RWPE1 (cell line): ENCODE measurements around the gene SPATA20.
A peak's percentile ranks its signal among the peaks of the same experiment; 100 is the strongest.

Experiments
- CTCF ChIA-PET: fragments of 350-600 bp; sonication (Branson Sonifier 250); formaldehyde crosslinking; extraction: SDS; loops from one replicate; lab custom pipeline; 2021; lab: Yijun Ruan, JAX
- POLR2A ChIA-PET: fragments of 400-600 bp; formaldehyde crosslinking; extraction: SDS; loops from one replicate; lab custom pipeline; 2020; ENCODE audit warnings: antibody characterized with exemption; ENCODE audit not compliant: low non-redundant PET; lab: Yijun Ruan, JAX
- DNase-seq: peaks from one replicate; pipeline ENCODE4 v3.0.0; 2012; ENCODE audit warnings: low spot score
- H3K27ac ChIP-seq: fragments of 450-650 bp; 2 replicates; pipeline ENCODE4 v1.5.1; 2017
- TF ChIP-seq, protein P1 (sequence below): fragments of 450-650 bp; conservative IDR thresholded peaks from 2 replicates; pipeline ENCODE4 v1.5.1; 2017; ENCODE audit warnings: low read depth, mild to moderate bottlenecking

Gene SPATA20

GRCh38 chr17:50524838-50525237 is 22.1 kb upstream of the SPATA20 start:
- no peak overlapping the region for H3K27ac ChIP-seq
- no peak for DNase-seq
- ChIA-PET CTCF (no interaction called here), POLR2A (no interaction called here)
- TF ChIP-seq, protein P1, sequence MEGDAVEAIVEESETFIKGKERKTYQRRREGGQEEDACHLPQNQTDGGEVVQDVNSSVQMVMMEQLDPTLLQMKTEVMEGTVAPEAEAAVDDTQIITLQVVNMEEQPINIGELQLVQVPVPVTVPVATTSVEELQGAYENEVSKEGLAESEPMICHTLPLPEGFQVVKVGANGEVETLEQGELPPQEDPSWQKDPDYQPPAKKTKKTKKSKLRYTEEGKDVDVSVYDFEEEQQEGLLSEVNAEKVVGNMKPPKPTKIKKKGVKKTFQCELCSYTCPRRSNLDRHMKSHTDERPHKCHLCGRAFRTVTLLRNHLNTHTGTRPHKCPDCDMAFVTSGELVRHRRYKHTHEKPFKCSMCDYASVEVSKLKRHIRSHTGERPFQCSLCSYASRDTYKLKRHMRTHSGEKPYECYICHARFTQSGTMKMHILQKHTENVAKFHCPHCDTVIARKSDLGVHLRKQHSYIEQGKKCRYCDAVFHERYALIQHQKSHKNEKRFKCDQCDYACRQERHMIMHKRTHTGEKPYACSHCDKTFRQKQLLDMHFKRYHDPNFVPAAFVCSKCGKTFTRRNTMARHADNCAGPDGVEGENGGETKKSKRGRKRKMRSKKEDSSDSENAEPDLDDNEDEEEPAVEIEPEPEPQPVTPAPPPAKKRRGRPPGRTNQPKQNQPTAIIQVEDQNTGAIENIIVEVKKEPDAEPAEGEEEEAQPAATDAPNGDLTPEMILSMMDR: no peak

GRCh38 chr17:50527155-50527762 is 19.7 kb upstream of the SPATA20 start:
- no peak for DNase-seq
- TF ChIP-seq, protein P1: no peak
- POLR2A ChIA-PET: no interaction called here
- H3K27ac ChIP-seq: no peak overlapping the region
- CTCF ChIA-PET: interaction anchor here (0.7 kb wide), 1 partner anchor 766 kb away, joined by 5 read pairs; no protein-coding TSS in a partner anchor

GRCh38 chr17:50527949-50528474 is 19.0 kb upstream of the SPATA20 start:
- TF ChIP-seq, protein P1: no peak
- H3K27ac ChIP-seq: no peak overlapping the region
- no peak for DNase-seq
- ChIA-PET CTCF (interaction anchor here (0.5 to 0.8 kb wide), 2 partner anchors 23 to 155 kb away, joined by 3 read pairs; partner anchors contain the start of genes EME1 and MRPL27), POLR2A (no interaction called here)

- ChIA-PET CTCF (interaction anchor here (0.7 kb wide), 1 partner anchor 865 kb away, joined by 3 read pairs; no protein-coding TSS in a partner anchor), POLR2A (no interaction called here)
- TF ChIP-seq, protein P1: no peak
- DNase-seq: no peak
- H3K27ac ChIP-seq: no peak overlapping the region
Measured at GRCh38 chr17:50529849-50530248, 17.1 kb upstream of the SPATA20 start.

- CTCF ChIA-PET: interaction anchor here (0.7 to 2.0 kb wide), 6 partner anchors 8 to 95 kb away, joined by 3 to 15 read pairs (median 4); partner anchors contain the start of gene RSAD1
- no peak for DNase-seq
- POLR2A ChIA-PET: no interaction called here
- H3K27ac ChIP-seq: no peak overlapping the region
- TF ChIP-seq, protein P1: no peak
Measured at GRCh38 chr17:50531428-50532025, 15.4 kb upstream of the SPATA20 start.

DNA sequence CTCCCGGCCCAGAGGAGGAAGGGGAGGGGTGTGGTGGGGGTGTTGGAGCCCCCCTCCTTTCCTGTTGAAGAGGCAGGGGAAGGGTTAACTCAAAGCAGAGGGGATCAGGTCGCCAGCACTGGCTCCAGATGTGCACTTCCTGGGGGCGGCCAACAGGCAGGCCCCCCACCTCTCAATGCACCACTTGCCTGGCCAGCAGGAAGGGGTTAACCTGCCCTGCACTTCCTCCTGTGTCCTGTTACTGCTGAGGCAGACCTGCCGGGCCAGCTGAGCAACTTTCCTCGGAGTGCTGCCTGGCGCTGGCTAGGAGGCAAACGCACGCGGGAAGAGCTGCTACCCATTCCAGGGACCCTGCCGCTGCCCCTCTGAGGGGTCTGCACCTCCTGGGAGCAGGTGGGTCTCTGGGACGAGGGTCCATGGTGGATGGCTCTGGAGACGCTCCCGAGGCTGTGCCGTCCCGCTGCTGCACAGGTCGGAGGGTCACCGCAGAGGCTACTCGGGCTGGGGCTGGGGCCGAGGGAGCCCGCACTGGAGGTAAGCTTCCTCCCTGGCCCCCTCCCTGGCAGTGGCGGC is 14.4 kb upstream of the SPATA20 start, which contains the start of gene EPN3:
Gene EPN3 (plus strand): TSS at position 284 of the 573 bp plus-strand sequence. CDS start 3,822 bp downstream, outside the sequence.
- peak; percentile 83 for DNase-seq
- ChIA-PET CTCF (interaction anchor here (0.6 to 2.0 kb wide), 6 partner anchors 9 to 54 kb away, joined by 3 to 15 read pairs (median 4); partner anchors contain the start of genes CACNA1G and RSAD1), POLR2A (interaction anchor here (1.1 kb wide), 1 partner anchor 31 kb away, joined by 3 read pairs; no protein-coding TSS in a partner anchor)
- TF ChIP-seq, protein P1: no peak
- peak within 1 kb of the TSS; percentile 93 for H3K27ac ChIP-seq
